MM.1S (cell line): ENCODE measurements around the gene PSMA5.

Experiments used
- DNase-seq: peaks from one replicate; pipeline ENCODE4 v3.0.0-alpha.2; 2015
- H2AFZ ChIP-seq: fragments of 300-600 bp; sonication (generic); 2 replicates; pipeline ENCODE4 v1.6.0; 2016; ENCODE audit warnings: antibody characterized with exemption, low read length
- H3F3A ChIP-seq: fragments of 300-600 bp; sonication (generic); 2 replicates; pipeline ENCODE4 v1.6.1; 2016; ENCODE audit warnings: mild to moderate bottlenecking, antibody characterized with exemption, low read length, moderate library complexity, mixed read lengths; ENCODE audit not compliant: insufficient read depth
- H3K27ac ChIP-seq: fragments of 300-600 bp; sonication (generic); 2 replicates; pipeline ENCODE4 v1.5.1; 2016; ENCODE audit warnings: mild to moderate bottlenecking, low read length
- H3K27me3 ChIP-seq: fragments of 300-600 bp; sonication (generic); replicated peaks from 2 replicates; pipeline ENCODE4 v1.6.0; 2016; ENCODE audit warnings: low read length; ENCODE audit not compliant: insufficient read depth
- H3K36me3 ChIP-seq: fragments of 300-600 bp; sonication (generic); replicated peaks from 2 replicates; pipeline ENCODE4 v1.6.1; 2016; ENCODE audit warnings: mild to moderate bottlenecking, low read length, mixed read lengths; ENCODE audit not compliant: insufficient read depth
- H3K4me1 ChIP-seq: fragments of 300-600 bp; sonication (generic); 2 replicates; pipeline ENCODE4 v1.6.1; 2016; ENCODE audit warnings: low read length, mixed read lengths
- H3K4me2 ChIP-seq: fragments of 300-600 bp; sonication (generic); 2 replicates; pipeline ENCODE4 v1.6.0; 2016; ENCODE audit warnings: low read depth, low read length
- H3K4me3 ChIP-seq: fragments of 300-600 bp; sonication (generic); 2 replicates; pipeline ENCODE4 v1.5.1; 2016; ENCODE audit warnings: low read length, mixed read lengths
- H3K79me2 ChIP-seq: fragments of 300-600 bp; sonication (generic); 2 replicates; pipeline ENCODE4 v1.6.1; 2016; ENCODE audit warnings: mixed run types, low read length, mixed read lengths
- H3K9ac ChIP-seq: fragments of 300-600 bp; sonication (generic); 2 replicates; pipeline ENCODE4 v1.6.1; 2016; ENCODE audit warnings: low read length, mixed read lengths
- H3K9me2 ChIP-seq: fragments of 300-600 bp; sonication (generic); replicated peaks from 2 replicates; pipeline ENCODE4 v1.6.1; 2016; ENCODE audit warnings: mild to moderate bottlenecking, low read length, mixed read lengths; ENCODE audit not compliant: insufficient read depth
- H3K9me3 ChIP-seq: fragments of 300-600 bp; sonication (generic); replicated peaks from 2 replicates; pipeline ENCODE4 v1.6.1; 2016; ENCODE audit warnings: mild to moderate bottlenecking, low read length, mixed read lengths; ENCODE audit not compliant: insufficient read depth
- H4K20me1 ChIP-seq: fragments of 300-600 bp; sonication (generic); 2 replicates; pipeline ENCODE4 v1.6.1; 2016; ENCODE audit warnings: mild to moderate bottlenecking, low read length, moderate library complexity, mixed read lengths; ENCODE audit not compliant: insufficient read depth
- EZH2 ChIP-seq: fragments of 300-600 bp; sonication (generic); optimal IDR thresholded peaks from 2 replicates; pipeline ENCODE3; 2017; ENCODE audit warnings: low read depth, mild to moderate bottlenecking, antibody characterized with exemption, low read length, mixed read lengths
- EZH2phosphoT487 ChIP-seq: fragments of 300-600 bp; sonication (generic); IDR thresholded peaks from 2 replicates; pipeline ENCODE4 v1.6.1; 2018; ENCODE audit warnings: antibody characterized with exemption, low read length
- TF ChIP-seq, protein P1 (sequence below): fragments of 300-600 bp; sonication (generic); IDR thresholded peaks from 2 replicates; pipeline ENCODE4 v1.5.1; 2016; ENCODE audit warnings: antibody characterized with exemption, low read length, mixed read lengths

The PSMA5 gene

DNA sequence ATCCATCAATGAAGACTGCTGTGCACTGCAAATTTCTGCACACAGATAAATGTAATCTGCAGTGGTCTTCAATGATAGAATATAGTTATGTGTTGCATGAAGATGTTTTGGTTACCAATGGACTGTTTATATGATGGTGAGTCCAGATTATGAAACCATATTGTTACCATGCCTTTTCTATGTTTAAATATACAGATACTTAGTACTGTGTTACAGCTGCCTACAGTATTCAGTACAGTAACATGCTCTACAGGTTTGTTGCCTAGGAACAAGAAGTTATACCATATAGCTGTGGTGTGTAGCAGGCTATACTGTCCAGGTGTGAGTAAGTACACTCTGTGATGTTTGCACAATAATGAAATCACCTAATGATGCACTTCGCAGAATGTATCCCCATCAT lies 69.3 kb downstream of the PSMA5 start:
- Histone ChIP-seq H3K4me1 (no peaks in the 10 kb centered on the region), H4K20me1 (no peaks in the 10 kb centered on the region), H3K9me2 (no peaks in the 10 kb centered on the region), H3K79me2 (no peaks in the 10 kb centered on the region), H3K27me3 (no peaks in the 10 kb centered on the region), H2AFZ (no peak overlapping the region), H3K9ac (no peak overlapping the region), H3K36me3 (no peaks in the 10 kb centered on the region), H3K27ac (no peak overlapping the region), H3K9me3 (no peaks in the 10 kb centered on the region), H3K4me3 (no peak overlapping the region), H3F3A (no peaks in the 10 kb centered on the region), H3K4me2 (no peak overlapping the region)
- DNase-seq: no peak
- TF ChIP-seq, protein P1, sequence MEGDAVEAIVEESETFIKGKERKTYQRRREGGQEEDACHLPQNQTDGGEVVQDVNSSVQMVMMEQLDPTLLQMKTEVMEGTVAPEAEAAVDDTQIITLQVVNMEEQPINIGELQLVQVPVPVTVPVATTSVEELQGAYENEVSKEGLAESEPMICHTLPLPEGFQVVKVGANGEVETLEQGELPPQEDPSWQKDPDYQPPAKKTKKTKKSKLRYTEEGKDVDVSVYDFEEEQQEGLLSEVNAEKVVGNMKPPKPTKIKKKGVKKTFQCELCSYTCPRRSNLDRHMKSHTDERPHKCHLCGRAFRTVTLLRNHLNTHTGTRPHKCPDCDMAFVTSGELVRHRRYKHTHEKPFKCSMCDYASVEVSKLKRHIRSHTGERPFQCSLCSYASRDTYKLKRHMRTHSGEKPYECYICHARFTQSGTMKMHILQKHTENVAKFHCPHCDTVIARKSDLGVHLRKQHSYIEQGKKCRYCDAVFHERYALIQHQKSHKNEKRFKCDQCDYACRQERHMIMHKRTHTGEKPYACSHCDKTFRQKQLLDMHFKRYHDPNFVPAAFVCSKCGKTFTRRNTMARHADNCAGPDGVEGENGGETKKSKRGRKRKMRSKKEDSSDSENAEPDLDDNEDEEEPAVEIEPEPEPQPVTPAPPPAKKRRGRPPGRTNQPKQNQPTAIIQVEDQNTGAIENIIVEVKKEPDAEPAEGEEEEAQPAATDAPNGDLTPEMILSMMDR: no peak
- no peak for TF ChIP-seq EZH2
- no peak for TF ChIP-seq EZH2phosphoT487

DNA sequence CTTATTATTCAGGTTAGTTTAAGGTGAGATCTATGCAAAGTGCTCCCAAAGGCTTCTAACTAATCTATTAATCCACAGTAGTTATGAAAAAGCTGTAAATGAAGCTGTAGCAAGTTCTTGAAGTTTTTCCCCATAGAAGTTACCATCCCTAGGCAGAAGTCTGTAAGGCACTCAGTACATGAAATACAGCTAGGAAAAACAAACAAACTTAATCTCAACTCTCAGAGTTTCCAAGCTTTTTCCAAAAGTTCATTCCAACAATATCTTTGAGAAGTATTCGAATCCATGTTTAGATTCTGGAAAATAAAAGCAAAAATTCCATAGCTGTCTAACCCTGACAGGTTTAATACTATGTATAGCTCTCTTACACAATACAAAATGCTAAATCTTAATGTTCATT lies 69.7 kb downstream of the PSMA5 start:
- no peak overlapping the region for H3K27ac ChIP-seq
- no peaks in the 10 kb centered on the region for H3K9me3 ChIP-seq
- no peaks in the 10 kb centered on the region for H3K79me2 ChIP-seq
- no peaks in the 10 kb centered on the region for H3F3A ChIP-seq
- H3K27me3 ChIP-seq: no peaks in the 10 kb centered on the region
- TF ChIP-seq, protein P1: no peak
- TF ChIP-seq EZH2: no peak
- TF ChIP-seq EZH2phosphoT487: no peak
- no peak overlapping the region for H2AFZ ChIP-seq
- H4K20me1 ChIP-seq: no peaks in the 10 kb centered on the region
- H3K4me3 ChIP-seq: no peak overlapping the region
- no peak overlapping the region for H3K4me2 ChIP-seq
- DNase-seq: no peak
- H3K36me3 ChIP-seq: no peaks in the 10 kb centered on the region
- no peaks in the 10 kb centered on the region for H3K9me2 ChIP-seq
- no peak overlapping the region for H3K9ac ChIP-seq
- H3K4me1 ChIP-seq: no peaks in the 10 kb centered on the region

DNA sequence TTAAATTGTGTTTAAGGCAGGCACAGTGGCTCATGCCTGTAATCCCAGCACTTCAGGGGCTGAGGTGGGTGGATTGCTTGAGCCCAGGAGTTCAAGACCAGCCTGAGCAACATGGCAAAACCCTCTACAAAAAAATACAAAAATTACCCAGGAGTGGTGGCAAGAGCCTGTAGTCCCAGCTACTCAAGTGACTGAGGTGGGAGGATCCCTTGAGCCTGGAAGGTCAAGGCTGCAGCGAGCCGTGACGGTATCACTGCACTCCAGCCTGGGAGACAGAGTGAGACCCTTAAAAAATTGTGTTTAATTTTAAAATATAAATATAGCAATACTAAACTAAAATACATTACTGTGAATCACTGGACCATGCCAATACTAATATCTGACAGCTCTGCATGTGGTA lies 71.3 kb downstream of the PSMA5 start:
- H3K27me3 ChIP-seq: no peaks in the 10 kb centered on the region
- TF ChIP-seq EZH2phosphoT487 (no peak), EZH2 (no peak)
- TF ChIP-seq, protein P1: no peak
- H3K4me1 ChIP-seq: no peaks in the 10 kb centered on the region
- no peak overlapping the region for H3K9ac ChIP-seq
- H3K27ac ChIP-seq: no peak overlapping the region
- H4K20me1 ChIP-seq: no peaks in the 10 kb centered on the region
- no peaks in the 10 kb centered on the region for H3F3A ChIP-seq
- no peaks in the 10 kb centered on the region for H3K9me3 ChIP-seq
- H3K79me2 ChIP-seq: no peaks in the 10 kb centered on the region
- no peak overlapping the region for H3K4me3 ChIP-seq
- no peaks in the 10 kb centered on the region for H3K36me3 ChIP-seq
- no peak overlapping the region for H3K4me2 ChIP-seq
- H3K9me2 ChIP-seq: no peaks in the 10 kb centered on the region
- no peak overlapping the region for H2AFZ ChIP-seq
- DNase-seq: no peak

DNA sequence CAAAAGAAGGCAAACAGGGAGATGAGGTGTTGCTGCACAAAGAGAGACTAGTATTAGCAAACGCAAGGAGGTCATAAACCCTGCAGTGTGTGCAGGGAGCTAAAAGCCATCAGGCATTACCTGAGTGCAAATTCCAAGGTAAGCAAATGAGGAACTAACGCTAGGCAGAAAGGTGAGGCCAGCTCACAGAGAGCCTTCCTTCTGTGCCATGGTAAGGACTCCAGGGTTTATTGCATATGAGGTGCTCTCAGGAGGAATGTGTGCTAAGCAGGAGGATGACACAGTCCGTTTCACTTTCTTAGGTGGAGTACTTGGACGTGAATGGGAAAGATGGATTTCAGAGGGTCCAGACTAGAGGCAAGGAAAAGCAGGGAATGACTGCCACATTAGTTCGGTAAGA lies 74.8 kb downstream of the PSMA5 start:
- H4K20me1 ChIP-seq: no peaks in the 10 kb centered on the region
- H2AFZ ChIP-seq: no peak overlapping the region
- H3K9ac ChIP-seq: no peak overlapping the region
- no peak overlapping the region for H3K4me2 ChIP-seq
- H3K27me3 ChIP-seq: no peaks in the 10 kb centered on the region
- no peaks in the 10 kb centered on the region for H3K4me1 ChIP-seq
- H3K79me2 ChIP-seq: no peaks in the 10 kb centered on the region
- no peaks in the 10 kb centered on the region for H3K9me3 ChIP-seq
- H3K27ac ChIP-seq: no peak overlapping the region
- no peaks in the 10 kb centered on the region for H3F3A ChIP-seq
- H3K4me3 ChIP-seq: no peak overlapping the region
- no peaks in the 10 kb centered on the region for H3K36me3 ChIP-seq
- no peaks in the 10 kb centered on the region for H3K9me2 ChIP-seq
- no peak for DNase-seq
- TF ChIP-seq EZH2phosphoT487 (no peak), EZH2 (no peak)
- TF ChIP-seq, protein P1: no peak
